ENCODE results near the gene TBC1D5. TPM values are rescaled to one million over a fixed set of nuclear protein-coding genes. Genes with fewer than 3 reads are reported as not detected.
"Not testable (repeated sequence)": the region's sequence is repeated elsewhere in the genome, so short reads cannot be mapped to it uniquely, and the experiment has no call there.

The TBC1D5 gene
- total RNA-seq, 1 donor from 2014 or later: 67.1 TPM

- peak; percentile 5 for DNase-seq (ENCODE audit: low read depth)
- no peak for FAIRE-seq
- no peaks in the 10 kb centered on the region for H3K36me3 ChIP-seq (ENCODE audit: control insufficient read depth, insufficient read depth, low read length)
- H3K4me3 ChIP-seq (ENCODE audit: low read depth, low read length): no peak overlapping the region
- no peaks in the 10 kb centered on the region for H3K27me3 ChIP-seq (ENCODE audit: control insufficient read depth, insufficient read depth, low read length)
- no peak for TF ChIP-seq CTCF (IDR thresholded peaks at IDR 0.05; ENCODE audit: insufficient read depth, low read length, severe bottlenecking)
Observed at GRCh38 chr3:17674082-17674686, 68.2 kb downstream of the TBC1D5 start.

GRCh38 chr3:17672506-17672905 is 69.9 kb downstream of the TBC1D5 start:
- Histone ChIP-seq H3K27me3 (ENCODE audit: control insufficient read depth, insufficient read depth, low read length) (no peaks in the 10 kb centered on the region), H3K4me3 (ENCODE audit: low read depth, low read length) (no peak overlapping the region), H3K36me3 (ENCODE audit: control insufficient read depth, insufficient read depth, low read length) (no peaks in the 10 kb centered on the region)
- FAIRE-seq (no peak), DNase-seq (ENCODE audit: low read depth) (no peak)
- no peak for TF ChIP-seq CTCF (IDR thresholded peaks at IDR 0.05; ENCODE audit: insufficient read depth, low read length, severe bottlenecking)

DNA sequence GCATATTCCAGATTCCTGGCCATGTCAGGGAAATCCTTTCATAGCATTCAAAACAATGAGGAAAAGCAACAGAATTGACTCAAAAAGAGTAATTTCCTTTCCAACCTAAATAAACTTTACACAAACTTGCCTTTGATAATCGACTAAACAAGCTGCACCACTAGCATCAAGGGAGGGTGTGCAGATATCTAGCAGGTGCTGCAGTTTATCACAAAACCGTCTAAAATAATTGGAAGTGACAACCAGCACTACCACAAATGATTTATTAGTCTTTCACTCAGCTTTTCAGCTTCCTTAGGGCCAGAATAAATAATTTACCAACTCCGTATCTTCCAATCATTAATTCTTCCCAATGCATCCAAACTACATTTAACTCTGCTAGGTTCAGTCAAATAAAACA is 71.7 kb downstream of the TBC1D5 start:
- Histone ChIP-seq H3K4me3 (ENCODE audit: low read depth, low read length) (no peak overlapping the region), H3K36me3 (ENCODE audit: control insufficient read depth, insufficient read depth, low read length) (no peaks in the 10 kb centered on the region), H3K27me3 (ENCODE audit: control insufficient read depth, insufficient read depth, low read length) (no peaks in the 10 kb centered on the region)
- no peak for TF ChIP-seq CTCF (IDR thresholded peaks at IDR 0.05; ENCODE audit: insufficient read depth, low read length, severe bottlenecking)
- no peak for DNase-seq (ENCODE audit: low read depth)
- no peak for FAIRE-seq

DNA sequence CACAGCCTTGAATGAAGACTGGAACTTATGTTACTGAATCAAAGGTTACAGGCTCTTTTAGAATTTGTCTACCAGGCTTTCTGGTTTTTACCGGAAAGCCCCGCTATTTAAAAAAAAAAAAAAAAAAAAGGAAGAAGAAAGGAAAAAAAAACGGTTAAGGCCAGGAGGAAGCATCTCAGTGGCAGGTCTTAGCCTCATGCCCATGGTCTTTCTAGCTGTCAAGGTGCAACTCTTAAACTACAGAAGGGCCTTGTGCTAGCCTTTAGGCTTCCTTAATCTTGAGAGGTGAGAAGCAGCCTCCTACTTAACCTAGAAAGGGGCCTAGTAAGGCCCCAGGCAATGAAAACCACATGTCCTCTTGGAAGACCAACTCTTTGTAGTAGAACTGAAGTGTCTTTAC is 77.5 kb downstream of the TBC1D5 start:
- TF ChIP-seq CTCF (IDR thresholded peaks at IDR 0.05; ENCODE audit: insufficient read depth, low read length, severe bottlenecking): no peak
- DNase-seq (ENCODE audit: low read depth) (no peak), FAIRE-seq (no peak)
- no peaks in the 10 kb centered on the region for H3K27me3 ChIP-seq (ENCODE audit: control insufficient read depth, insufficient read depth, low read length)
- H3K4me3 ChIP-seq (ENCODE audit: low read depth, low read length): no peak overlapping the region
- no peaks in the 10 kb centered on the region for H3K36me3 ChIP-seq (ENCODE audit: control insufficient read depth, insufficient read depth, low read length)

DNA sequence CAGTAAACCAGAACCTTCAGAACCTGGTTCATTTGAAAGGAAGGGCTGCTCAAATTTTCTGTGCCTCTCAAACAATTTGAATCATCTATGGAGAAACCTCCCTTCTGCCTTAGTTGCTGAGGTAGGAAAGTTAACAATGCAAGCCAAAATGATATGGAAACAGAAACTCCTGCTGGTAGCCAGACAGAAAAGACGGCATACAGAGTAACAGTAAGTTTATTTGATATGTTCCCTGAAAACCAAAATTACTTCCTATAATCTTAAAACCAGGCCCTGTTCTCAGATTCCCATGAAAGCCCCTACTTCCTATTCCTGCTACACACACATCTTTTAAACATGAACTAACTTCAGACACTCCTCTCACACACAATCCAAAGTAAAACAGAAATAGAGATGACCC is 86.2 kb downstream of the TBC1D5 start:
- DNase-seq (ENCODE audit: low read depth) (no peak), FAIRE-seq (no peak)
- Histone ChIP-seq H3K4me3 (ENCODE audit: low read depth, low read length) (no peak overlapping the region), H3K36me3 (ENCODE audit: control insufficient read depth, insufficient read depth, low read length) (no peaks in the 10 kb centered on the region), H3K27me3 (ENCODE audit: control insufficient read depth, insufficient read depth, low read length) (no peaks in the 10 kb centered on the region)
- TF ChIP-seq CTCF (IDR thresholded peaks at IDR 0.05; ENCODE audit: insufficient read depth, low read length, severe bottlenecking): no peak

DNA sequence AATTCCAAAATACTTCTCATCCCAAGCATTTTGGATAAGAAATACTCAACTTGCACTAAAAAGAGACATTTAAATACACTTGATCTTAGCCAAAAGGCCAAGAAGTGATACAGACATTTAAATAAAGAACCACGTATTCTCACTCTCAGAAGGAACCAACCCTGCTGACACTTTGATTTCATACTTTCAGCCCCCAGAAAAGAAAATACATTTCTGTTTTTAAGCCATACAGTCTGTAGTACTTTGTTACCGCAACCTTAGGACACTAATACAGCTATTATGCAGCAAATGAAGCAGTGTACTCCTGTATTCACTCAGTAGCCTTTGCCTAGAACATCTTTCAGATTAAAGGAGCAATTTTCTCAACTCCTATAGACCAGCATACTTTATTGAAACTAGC is 86.7 kb downstream of the TBC1D5 start:
- no peak for FAIRE-seq
- no peak for TF ChIP-seq CTCF (IDR thresholded peaks at IDR 0.05; ENCODE audit: insufficient read depth, low read length, severe bottlenecking)
- no peak for DNase-seq (ENCODE audit: low read depth)
- H3K36me3 ChIP-seq (ENCODE audit: control insufficient read depth, insufficient read depth, low read length): no peaks in the 10 kb centered on the region
- no peak overlapping the region for H3K4me3 ChIP-seq (ENCODE audit: low read depth, low read length)
- no peaks in the 10 kb centered on the region for H3K27me3 ChIP-seq (ENCODE audit: control insufficient read depth, insufficient read depth, low read length)

- H3K36me3 ChIP-seq (ENCODE audit: control insufficient read depth, insufficient read depth, low read length); H3K4me3 ChIP-seq (ENCODE audit: low read depth, low read length); H3K27me3 ChIP-seq (ENCODE audit: control insufficient read depth, insufficient read depth, low read length); DNase-seq (ENCODE audit: low read depth); FAIRE-seq: not testable (repeated sequence)
Observed at GRCh38 chr3:17649748-17650147, 92.7 kb downstream of the TBC1D5 start.

GRCh38 chr3:17648630-17649355 is 93.6 kb downstream of the TBC1D5 start:
- not testable (repeated sequence) for H3K36me3 ChIP-seq (ENCODE audit: control insufficient read depth, insufficient read depth, low read length); H3K4me3 ChIP-seq (ENCODE audit: low read depth, low read length); H3K27me3 ChIP-seq (ENCODE audit: control insufficient read depth, insufficient read depth, low read length); FAIRE-seq; DNase-seq (ENCODE audit: low read depth)

All from bronchial epithelial cell (primary cell).